SK-N-DZ (cell line): Measurements from ENCODE around the gene C15orf39.

Experiments used
- small RNA-seq, 2 experiments: library from RNA; depleted of rRNA; stranded (forward); fragments of <200 nt; gene quantifications; one replicate each; pipeline ENCODE3, GENCODE V24; 2014

The C15orf39 gene

Small RNAs within 50 kb of the gene (small RNA-seq; reads per million reads assigned to genes)
- 0 reads per million in 2 experiments for gene AC068338.1
